Measurements from ENCODE around the gene ZC3H18.

ZC3H18 gene

GRCh38 chr16:88624977-88625576, 54.9 kb downstream of the ZC3H18 start:
- H3K27me3 ChIP-seq, result no peaks in the 10 kb centered on the region

GRCh38 chr16:88626646-88627045, 56.4 kb downstream of the ZC3H18 start:
- no peaks in the 10 kb centered on the region for H3K9me3 ChIP-seq
- H3K27ac ChIP-seq, result no peak overlapping the region
- H3K36me3 ChIP-seq, result peaks cover 90 to 100% (median 92%) of the 10 kb centered on the region in 3 donors
- no peaks in the 10 kb centered on the region for H3K27me3 ChIP-seq
- DNase-seq, result no peak
- intact Hi-C loops (cut with DNase I; ENCODE audit: low total_unique reads), result no loop called here
- H3K4me3 ChIP-seq, result no peak overlapping the region
- TF ChIP-seq CTCF (IDR thresholded peaks at IDR 0.05), result no peak
- H3K4me1 ChIP-seq, result no peaks in the 10 kb centered on the region

More at GRCh38 chr16:88624977-88625576, 54.9 kb downstream of the ZC3H18 start:
- Histone ChIP-seq H3K36me3 (peaks cover 78 to 94% (median 81%) of the 10 kb centered on the region in 3 donors), H3K4me3 (no peak overlapping the region), H3K27ac (no peak overlapping the region), H3K9me3 (no peaks in the 10 kb centered on the region), H3K4me1 (no peaks in the 10 kb centered on the region)
- DNase-seq, result no peak
- TF ChIP-seq CTCF (IDR thresholded peaks at IDR 0.05), result no peak
- intact Hi-C loops (cut with DNase I; ENCODE audit: low total_unique reads), result no loop called here

- no peak overlapping the region for H3K27ac ChIP-seq
- TF ChIP-seq CTCF (IDR thresholded peaks at IDR 0.05), result no peak
- H3K36me3 ChIP-seq, result peaks cover 88 to 100% (median 90%) of the 10 kb centered on the region in 3 donors
- H3K9me3 ChIP-seq, result no peaks in the 10 kb centered on the region
- no peak overlapping the region for H3K4me3 ChIP-seq
- intact Hi-C loops (cut with DNase I; ENCODE audit: low total_unique reads), result no loop called here
- no peak for DNase-seq
- H3K4me1 ChIP-seq, result no peaks in the 10 kb centered on the region
- no peaks in the 10 kb centered on the region for H3K27me3 ChIP-seq
Observed at GRCh38 chr16:88627531-88628411, 57.6 kb downstream of the ZC3H18 start.

GRCh38 chr16:88628512-88628974, 58.3 kb downstream of the ZC3H18 start:
- peaks cover 0 to 5% of the 10 kb centered on the region in 2 donors for H3K27me3 ChIP-seq
- no peaks in the 10 kb centered on the region for H3K9me3 ChIP-seq
- no peak for DNase-seq
- no peaks in the 10 kb centered on the region for H3K4me1 ChIP-seq
- intact Hi-C loops (cut with DNase I; ENCODE audit: low total_unique reads), result no loop called here
- peaks cover 82 to 100% (median 86%) of the 10 kb centered on the region in 3 donors for H3K36me3 ChIP-seq
- TF ChIP-seq CTCF (IDR thresholded peaks at IDR 0.05), result no peak
- H3K4me3 ChIP-seq, result no peak overlapping the region
- no peak overlapping the region for H3K27ac ChIP-seq

- no peak overlapping the region for H3K27ac ChIP-seq
- intact Hi-C loops (cut with DNase I; ENCODE audit: low total_unique reads), result no loop called here
- no peak overlapping the region for H3K4me3 ChIP-seq
- H3K9me3 ChIP-seq, result no peaks in the 10 kb centered on the region
- TF ChIP-seq CTCF (IDR thresholded peaks at IDR 0.05), result no peak
- H3K4me1 ChIP-seq, result peaks cover 0 to 13% (median 9%) of the 10 kb centered on the region in 4 donors
- H3K27me3 ChIP-seq, result peaks cover 0 to 12% of the 10 kb centered on the region in 2 donors
- DNase-seq, result no peak
- peaks cover 69 to 87% (median 76%) of the 10 kb centered on the region in 3 donors for H3K36me3 ChIP-seq
Observed at GRCh38 chr16:88629835-88630234, 59.6 kb downstream of the ZC3H18 start.
